Parathyroid adenoma (tissue), 2 donors: ENCODE data around the gene APRT.

Experiments
- H2AFZ ChIP-seq: fragments of 300-600 bp; sonication (generic); one replicate; pipeline ENCODE4 v1.7.0; 2017; ENCODE audit warnings: antibody characterized with exemption, mild to moderate bottlenecking
- H3K27ac ChIP-seq: fragments of 300-600 bp; sonication (generic); one replicate; pipeline ENCODE4 v1.7.0; 2017
- H3K27me3 ChIP-seq: fragments of 300-600 bp; sonication (generic); one replicate; pipeline ENCODE4 v1.7.0; 2017; ENCODE audit warnings: low read length; ENCODE audit not compliant: control insufficient read depth, insufficient read depth
- H3K36me3 ChIP-seq: fragments of 300-600 bp; sonication (generic); one replicate; pipeline ENCODE4 v1.7.0; 2017; ENCODE audit warnings: low read length; ENCODE audit not compliant: control insufficient read depth, insufficient read depth
- H3K4me1 ChIP-seq: fragments of 300-600 bp; sonication (generic); one replicate; pipeline ENCODE4 v1.7.0; 2017; ENCODE audit warnings: control low read depth
- H3K4me2 ChIP-seq: fragments of 300-600 bp; sonication (generic); one replicate; pipeline ENCODE4 v1.7.0; 2017; ENCODE audit warnings: low read length
- H3K4me3 ChIP-seq: fragments of 300-600 bp; sonication (generic); one replicate; pipeline ENCODE4 v1.7.0; 2017; ENCODE audit warnings: low read depth, low read length
- H3K79me2 ChIP-seq: fragments of 300-600 bp; sonication (generic); one replicate; pipeline ENCODE4 v1.7.0; 2017; ENCODE audit warnings: control low read depth
- H3K9ac ChIP-seq: fragments of 300-600 bp; sonication (generic); one replicate; pipeline ENCODE4 v1.7.0; 2017; ENCODE audit warnings: mild to moderate bottlenecking
- H3K9me3 ChIP-seq: fragments of 300-600 bp; sonication (generic); one replicate; pipeline ENCODE4 v1.7.0; 2017; ENCODE audit warnings: low read length; ENCODE audit not compliant: control insufficient read depth
- TF ChIP-seq, protein P1 (sequence below): fragments of 300-600 bp; sonication (generic); IDR thresholded peaks from one replicate; pipeline ENCODE4 v1.7.0; 2017; ENCODE audit warnings: antibody characterized with exemption, mild to moderate bottlenecking
- donor health status: primary hyperparathyroidism.

The APRT gene

DNA sequence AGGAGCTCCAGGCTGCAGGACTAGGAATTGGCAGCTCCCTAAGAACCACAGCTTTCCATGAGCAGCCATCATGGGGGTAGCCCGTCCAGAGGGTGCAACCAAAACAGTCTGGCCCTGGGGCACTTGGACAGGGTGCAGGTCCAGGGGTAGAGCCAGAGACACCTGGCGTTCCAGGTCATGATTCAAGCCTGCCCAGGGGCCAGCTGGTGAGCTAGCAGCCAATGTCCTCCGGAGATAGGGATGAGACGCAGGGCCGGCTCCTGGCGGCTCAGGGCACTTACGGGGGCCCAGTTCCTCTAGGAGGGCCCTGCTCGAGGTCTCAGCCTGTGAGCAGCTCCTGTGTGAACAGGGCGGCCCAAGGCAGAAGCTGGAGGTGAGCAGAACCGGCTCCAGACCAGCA is 48.8 kb downstream of the APRT start:
- H2AFZ ChIP-seq: no peak overlapping the region
- H3K9ac ChIP-seq: no peak overlapping the region
- no peak overlapping the region for H3K4me2 ChIP-seq
- H3K4me1 ChIP-seq: peaks cover 7% of the 10 kb centered on the region
- no peaks in the 10 kb centered on the region for H3K27me3 ChIP-seq
- no peak overlapping the region for H3K27ac ChIP-seq
- no peaks in the 10 kb centered on the region for H3K36me3 ChIP-seq
- peaks cover 10% of the 10 kb centered on the region for H3K79me2 ChIP-seq
- TF ChIP-seq, protein P1, sequence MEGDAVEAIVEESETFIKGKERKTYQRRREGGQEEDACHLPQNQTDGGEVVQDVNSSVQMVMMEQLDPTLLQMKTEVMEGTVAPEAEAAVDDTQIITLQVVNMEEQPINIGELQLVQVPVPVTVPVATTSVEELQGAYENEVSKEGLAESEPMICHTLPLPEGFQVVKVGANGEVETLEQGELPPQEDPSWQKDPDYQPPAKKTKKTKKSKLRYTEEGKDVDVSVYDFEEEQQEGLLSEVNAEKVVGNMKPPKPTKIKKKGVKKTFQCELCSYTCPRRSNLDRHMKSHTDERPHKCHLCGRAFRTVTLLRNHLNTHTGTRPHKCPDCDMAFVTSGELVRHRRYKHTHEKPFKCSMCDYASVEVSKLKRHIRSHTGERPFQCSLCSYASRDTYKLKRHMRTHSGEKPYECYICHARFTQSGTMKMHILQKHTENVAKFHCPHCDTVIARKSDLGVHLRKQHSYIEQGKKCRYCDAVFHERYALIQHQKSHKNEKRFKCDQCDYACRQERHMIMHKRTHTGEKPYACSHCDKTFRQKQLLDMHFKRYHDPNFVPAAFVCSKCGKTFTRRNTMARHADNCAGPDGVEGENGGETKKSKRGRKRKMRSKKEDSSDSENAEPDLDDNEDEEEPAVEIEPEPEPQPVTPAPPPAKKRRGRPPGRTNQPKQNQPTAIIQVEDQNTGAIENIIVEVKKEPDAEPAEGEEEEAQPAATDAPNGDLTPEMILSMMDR: no peak
- no peaks in the 10 kb centered on the region for H3K9me3 ChIP-seq
- no peak overlapping the region for H3K4me3 ChIP-seq

DNA sequence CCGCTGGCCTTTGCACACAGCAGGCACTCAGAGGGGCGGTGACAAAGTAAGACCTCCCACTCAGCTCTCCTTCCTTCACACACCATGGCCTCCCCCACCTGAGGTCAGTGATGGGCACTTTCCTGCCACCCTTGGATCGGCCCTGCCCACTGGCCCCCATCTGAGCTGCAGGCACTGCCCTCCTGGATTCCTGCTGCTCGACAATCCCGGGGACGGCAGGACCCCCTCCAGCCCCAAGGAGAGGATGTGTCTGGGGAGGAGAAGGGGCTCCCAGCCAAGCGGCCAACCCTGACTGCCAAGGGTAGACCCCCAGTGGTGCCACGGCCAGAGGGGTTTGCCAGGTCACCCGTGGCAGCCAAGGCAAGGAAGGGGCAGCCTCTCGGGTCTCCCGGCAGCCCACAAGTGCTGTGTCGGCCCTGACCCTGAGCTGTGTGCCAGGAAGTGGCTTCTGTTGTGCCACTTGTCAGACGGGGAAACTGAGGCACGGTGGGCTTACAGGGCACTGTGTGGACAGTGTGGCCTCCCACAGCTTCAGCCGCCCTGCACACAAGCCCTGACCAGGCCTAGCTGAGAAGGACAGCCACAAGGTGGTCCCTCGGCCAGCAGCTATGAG is 49.4 kb downstream of the APRT start:
- Histone ChIP-seq H3K27ac (no peak overlapping the region), H3K36me3 (no peaks in the 10 kb centered on the region), H3K9ac (no peak overlapping the region), H3K9me3 (no peaks in the 10 kb centered on the region), H3K79me2 (peaks cover 8% of the 10 kb centered on the region), H2AFZ (no peak overlapping the region), H3K27me3 (no peaks in the 10 kb centered on the region), H3K4me1 (peaks cover 7% of the 10 kb centered on the region), H3K4me3 (no peak overlapping the region), H3K4me2 (no peak overlapping the region)
- TF ChIP-seq, protein P1: no peak

DNA sequence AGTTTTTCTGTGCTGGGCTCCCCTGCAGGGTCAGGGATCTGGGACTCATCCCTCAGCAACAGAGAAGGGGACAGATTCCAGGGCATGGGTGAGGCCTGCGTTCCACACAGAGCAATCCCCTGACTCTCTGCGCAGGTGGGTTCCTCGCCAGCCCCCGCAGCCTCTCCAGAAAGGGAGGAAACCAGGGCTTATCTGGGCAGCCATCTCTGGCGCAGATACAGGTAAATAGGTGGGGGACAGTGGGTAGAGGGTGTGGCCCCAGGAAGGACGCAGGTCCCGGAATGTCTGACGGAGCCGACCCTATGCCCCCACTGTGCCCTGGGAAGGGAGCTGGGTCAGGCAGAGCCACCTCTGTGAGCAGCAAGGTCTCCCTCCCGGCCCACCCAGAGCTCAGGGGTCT is 49.9 kb downstream of the APRT start:
- Histone ChIP-seq H3K9ac (no peak overlapping the region), H3K27ac (no peak overlapping the region), H3K4me1 (peaks cover 7% of the 10 kb centered on the region), H3K79me2 (peaks cover 8% of the 10 kb centered on the region), H2AFZ (no peak overlapping the region), H3K4me2 (no peak overlapping the region), H3K27me3 (no peaks in the 10 kb centered on the region), H3K4me3 (no peak overlapping the region), H3K9me3 (no peaks in the 10 kb centered on the region), H3K36me3 (no peaks in the 10 kb centered on the region)
- TF ChIP-seq, protein P1: no peak

DNA sequence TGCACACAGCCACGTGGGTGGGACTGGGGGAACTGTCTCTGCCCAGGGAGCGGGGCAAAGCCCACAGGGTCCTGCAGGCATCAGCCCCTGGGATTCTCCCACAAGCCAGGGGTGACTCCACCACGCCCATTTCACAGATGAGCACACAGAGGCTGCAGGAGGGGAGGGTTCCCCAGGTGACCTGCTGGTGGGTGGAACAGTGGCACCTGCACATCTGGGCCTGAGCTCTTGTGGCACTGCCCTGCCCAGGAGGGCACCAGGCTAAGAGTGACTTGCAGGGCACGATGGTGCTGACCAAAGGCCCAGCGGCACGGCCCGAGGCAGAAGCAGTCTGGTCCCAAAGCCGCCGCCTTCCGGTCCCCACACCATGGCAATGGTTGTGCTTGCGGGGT is 50.6 kb downstream of the APRT start:
- Histone ChIP-seq H3K36me3 (no peaks in the 10 kb centered on the region), H3K4me1 (peaks cover 7% of the 10 kb centered on the region), H3K27ac (no peak overlapping the region), H3K4me3 (no peak overlapping the region), H3K79me2 (peaks cover 8% of the 10 kb centered on the region), H3K9me3 (no peaks in the 10 kb centered on the region), H3K9ac (no peak overlapping the region), H2AFZ (no peak overlapping the region), H3K27me3 (no peaks in the 10 kb centered on the region), H3K4me2 (no peak overlapping the region)
- TF ChIP-seq, protein P1: no peak

DNA sequence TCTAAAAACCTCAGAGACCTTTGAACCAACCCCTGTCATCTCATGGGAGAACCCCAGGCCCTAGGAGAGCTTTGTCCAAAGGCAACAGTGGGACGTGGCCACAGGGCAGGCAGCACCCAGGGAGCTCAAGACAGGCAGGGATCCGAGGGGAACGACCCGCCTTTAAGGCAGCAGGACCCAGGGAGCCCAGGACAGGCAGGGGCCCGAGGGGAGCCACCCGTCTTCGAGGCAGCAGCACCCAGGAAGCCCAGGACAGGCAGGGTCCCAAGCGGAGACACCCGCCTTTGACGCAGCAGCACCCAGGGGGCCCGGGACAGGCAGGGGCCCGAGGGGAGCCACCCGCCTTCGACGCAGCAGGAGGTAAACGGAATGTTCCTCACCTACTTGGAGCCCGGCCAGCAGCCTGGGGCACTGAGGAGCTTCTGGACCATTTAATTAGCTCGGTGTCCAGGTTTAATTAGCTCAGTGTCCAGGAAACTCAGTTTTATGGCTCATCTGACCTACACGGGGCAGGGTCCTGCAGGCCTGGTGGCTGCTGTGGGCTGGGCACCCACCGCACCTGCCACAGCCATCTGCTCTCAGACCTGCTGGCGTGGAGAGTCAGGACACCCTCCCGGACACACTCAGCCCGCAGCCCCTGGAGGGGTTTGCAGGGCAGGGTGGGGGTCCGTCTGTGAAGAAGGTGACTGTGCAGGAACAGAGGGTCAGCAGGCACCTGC is 51.1 kb downstream of the APRT start:
- no peak overlapping the region for H3K9ac ChIP-seq
- H3K4me3 ChIP-seq: no peak overlapping the region
- H3K4me2 ChIP-seq: no peak overlapping the region
- no peaks in the 10 kb centered on the region for H3K9me3 ChIP-seq
- H2AFZ ChIP-seq: no peak overlapping the region
- peaks cover 8% of the 10 kb centered on the region for H3K79me2 ChIP-seq
- H3K36me3 ChIP-seq: no peaks in the 10 kb centered on the region
- H3K27me3 ChIP-seq: no peaks in the 10 kb centered on the region
- H3K4me1 ChIP-seq: peaks cover 7% of the 10 kb centered on the region
- H3K27ac ChIP-seq: no peak overlapping the region
- TF ChIP-seq, protein P1: no peak
